Measurements from ENCODE around the gene MS4A6A. TPM values are rescaled to one million over a fixed set of nuclear protein-coding genes. Genes with fewer than 3 reads are reported as not detected.
"Not testable (repeated sequence)": the region's sequence is repeated elsewhere in the genome, so short reads cannot be mapped to it uniquely, and the experiment has no call there.

MS4A6A gene
- polyA plus RNA-seq, 3 donors, result 978 to 3,009 (median 2,353) TPM

DNA sequence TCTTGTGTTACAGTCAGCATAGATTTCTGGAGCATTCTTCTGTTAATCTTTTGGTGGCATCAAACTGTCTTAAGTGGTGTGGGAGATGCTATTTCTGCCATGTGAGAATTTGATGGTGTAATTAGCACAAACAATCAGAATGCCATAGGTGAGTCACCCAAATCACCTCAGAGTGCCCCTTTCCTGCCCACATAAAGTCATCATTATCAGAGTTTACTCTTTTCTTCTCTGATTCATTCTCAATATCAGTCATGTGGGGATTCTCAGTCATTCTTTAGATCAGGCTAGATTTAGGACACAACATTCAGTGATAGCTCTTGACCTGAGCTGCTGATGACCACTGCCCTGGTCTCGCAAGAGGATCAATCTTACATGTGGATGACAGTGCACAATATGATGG lies 23.7 kb upstream of the MS4A6A start:
- peak overlapping the region in 2 of 7 donors; percentile 4 to 50 for H3K27ac Mint-ChIP-seq
- Histone ChIP-seq H3K36me3 (replicated peaks in 1 of 2; ENCODE audit: control insufficient read depth in 1 of 2, insufficient read depth in 2 of 2, low read length in 2 of 2) (peaks cover 43 to 72% of the 10 kb centered on the region in 2 donors), H3K4me1 (ENCODE audit: control insufficient read depth in 1 of 2, insufficient read depth in 2 of 2, low read length in 2 of 2) (peaks cover 10 to 19% of the 10 kb centered on the region in 2 donors), H3K9me3 (replicated peaks in 1 of 2; ENCODE audit: control insufficient read depth in 1 of 2, insufficient read depth in 1 of 2, low read length in 2 of 2) (no peaks in the 10 kb centered on the region), H3K27ac (ENCODE audit: low read depth in 1 of 2, low read length in 2 of 2) (no peak overlapping the region), H3K27me3 (ENCODE audit: control insufficient read depth in 2 of 2, insufficient read depth in 2 of 2, low read length in 2 of 2) (no peaks in the 10 kb centered on the region), H3K9ac (ENCODE audit: insufficient read depth, low read length, poor library complexity, severe bottlenecking) (no peak overlapping the region), H4K20me1 (ENCODE audit: insufficient read depth, low read length) (no peaks in the 10 kb centered on the region), H3K4me2 (replicated peaks; ENCODE audit: extremely low read depth, low read length, poor library complexity, severe bottlenecking) (no peak overlapping the region), H3K4me3 (replicated peaks in 1 of 3; ENCODE audit: low read depth in 2 of 3, low read length in 3 of 3) (no peak overlapping the region), H3K79me2 (ENCODE audit: insufficient read depth, low read length) (peaks cover 6% of the 10 kb centered on the region), H2AFZ (ENCODE audit: insufficient read depth, low read depth, low read length, poor library complexity, severe bottlenecking) (no peak overlapping the region)
- H3K27me3 Mint-ChIP-seq (ENCODE audit: low read depth in 3 of 3), result no peaks in the 10 kb centered on the region
- DNase-seq, result no peak
- TF ChIP-seq, protein P1, sequence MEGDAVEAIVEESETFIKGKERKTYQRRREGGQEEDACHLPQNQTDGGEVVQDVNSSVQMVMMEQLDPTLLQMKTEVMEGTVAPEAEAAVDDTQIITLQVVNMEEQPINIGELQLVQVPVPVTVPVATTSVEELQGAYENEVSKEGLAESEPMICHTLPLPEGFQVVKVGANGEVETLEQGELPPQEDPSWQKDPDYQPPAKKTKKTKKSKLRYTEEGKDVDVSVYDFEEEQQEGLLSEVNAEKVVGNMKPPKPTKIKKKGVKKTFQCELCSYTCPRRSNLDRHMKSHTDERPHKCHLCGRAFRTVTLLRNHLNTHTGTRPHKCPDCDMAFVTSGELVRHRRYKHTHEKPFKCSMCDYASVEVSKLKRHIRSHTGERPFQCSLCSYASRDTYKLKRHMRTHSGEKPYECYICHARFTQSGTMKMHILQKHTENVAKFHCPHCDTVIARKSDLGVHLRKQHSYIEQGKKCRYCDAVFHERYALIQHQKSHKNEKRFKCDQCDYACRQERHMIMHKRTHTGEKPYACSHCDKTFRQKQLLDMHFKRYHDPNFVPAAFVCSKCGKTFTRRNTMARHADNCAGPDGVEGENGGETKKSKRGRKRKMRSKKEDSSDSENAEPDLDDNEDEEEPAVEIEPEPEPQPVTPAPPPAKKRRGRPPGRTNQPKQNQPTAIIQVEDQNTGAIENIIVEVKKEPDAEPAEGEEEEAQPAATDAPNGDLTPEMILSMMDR (IDR thresholded peaks at IDR 0.05), result no peak
- H3K4me3 Mint-ChIP-seq, result no peak overlapping the region
- peaks cover 0 to 3% (median 0%) of the 10 kb centered on the region in 7 donors for H3K9me3 Mint-ChIP-seq
- H3K36me3 Mint-ChIP-seq, result peaks cover 49 to 67% of the 10 kb centered on the region in 2 donors
- H3K4me1 Mint-ChIP-seq, result peaks cover 21% of the 10 kb centered on the region
- intact Hi-C loops (cut with micrococcal nuclease), result no loop called here
- WGBS (ENCODE audit: insufficient coverage), result no CpG with 5 or more reads among the region's 1 CpG

DNA sequence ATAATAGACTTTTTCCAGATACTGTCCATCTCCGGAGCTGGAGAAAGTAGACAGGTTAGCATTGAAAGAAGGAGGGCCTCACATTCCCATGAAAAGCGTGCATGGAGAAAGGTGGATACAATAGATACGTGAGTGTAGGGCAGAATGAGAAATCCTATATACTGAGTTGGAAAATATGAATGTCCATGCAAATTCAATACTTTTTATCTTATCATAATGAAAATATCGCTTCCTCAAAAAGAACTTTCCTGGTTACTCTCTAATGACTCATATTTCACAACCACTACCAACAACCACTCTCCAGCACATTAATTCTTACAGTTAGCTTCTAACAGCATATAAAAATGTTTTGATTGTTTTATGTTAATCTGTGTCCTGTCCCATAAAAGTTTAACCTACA lies 22.0 kb upstream of the MS4A6A start:
- Histone ChIP-seq H3K27ac (ENCODE audit: low read depth in 1 of 2, low read length in 2 of 2) (peak overlapping the region in 1 of 2 donors; percentile 18), H3K27me3 (ENCODE audit: control insufficient read depth in 2 of 2, insufficient read depth in 2 of 2, low read length in 2 of 2) (no peaks in the 10 kb centered on the region), H3K9ac (ENCODE audit: insufficient read depth, low read length, poor library complexity, severe bottlenecking) (no peak overlapping the region), H4K20me1 (ENCODE audit: insufficient read depth, low read length) (no peaks in the 10 kb centered on the region), H2AFZ (ENCODE audit: insufficient read depth, low read depth, low read length, poor library complexity, severe bottlenecking) (no peak overlapping the region), H3K4me1 (ENCODE audit: control insufficient read depth in 1 of 2, insufficient read depth in 2 of 2, low read length in 2 of 2) (peaks cover 10 to 19% of the 10 kb centered on the region in 2 donors), H3K4me3 (replicated peaks in 1 of 3; ENCODE audit: low read depth in 2 of 3, low read length in 3 of 3) (no peak overlapping the region), H3K9me3 (replicated peaks in 1 of 2; ENCODE audit: control insufficient read depth in 1 of 2, insufficient read depth in 1 of 2, low read length in 2 of 2) (no peaks in the 10 kb centered on the region), H3K36me3 (replicated peaks in 1 of 2; ENCODE audit: control insufficient read depth in 1 of 2, insufficient read depth in 2 of 2, low read length in 2 of 2) (peaks cover 34 to 60% of the 10 kb centered on the region in 2 donors), H3K79me2 (ENCODE audit: insufficient read depth, low read length) (peaks cover 6% of the 10 kb centered on the region), H3K4me2 (replicated peaks; ENCODE audit: extremely low read depth, low read length, poor library complexity, severe bottlenecking) (no peak overlapping the region)
- WGBS (ENCODE audit: insufficient coverage), result no CpG with 5 or more reads among the region's 4 CpGs
- Mint-ChIP-seq H3K27ac (peak overlapping the region in 3 of 7 donors; percentile 37 to 66 (median 40)), H3K36me3 (peaks cover 40 to 57% of the 10 kb centered on the region in 2 donors), H3K27me3 (ENCODE audit: low read depth in 3 of 3) (no peaks in the 10 kb centered on the region), H3K9me3 (peaks cover 0 to 3% (median 2%) of the 10 kb centered on the region in 7 donors), H3K4me1 (peaks cover 21% of the 10 kb centered on the region), H3K4me3 (no peak overlapping the region)
- TF ChIP-seq, protein P1 (IDR thresholded peaks at IDR 0.05), result no peak
- peak; percentile 26 to 53 (median 37) for DNase-seq
- intact Hi-C loops (cut with micrococcal nuclease), result loop anchor here in 1 of 2 donors (5.0 kb wide), 1 partner anchor 38 kb away; no protein-coding TSS in a partner anchor

DNA sequence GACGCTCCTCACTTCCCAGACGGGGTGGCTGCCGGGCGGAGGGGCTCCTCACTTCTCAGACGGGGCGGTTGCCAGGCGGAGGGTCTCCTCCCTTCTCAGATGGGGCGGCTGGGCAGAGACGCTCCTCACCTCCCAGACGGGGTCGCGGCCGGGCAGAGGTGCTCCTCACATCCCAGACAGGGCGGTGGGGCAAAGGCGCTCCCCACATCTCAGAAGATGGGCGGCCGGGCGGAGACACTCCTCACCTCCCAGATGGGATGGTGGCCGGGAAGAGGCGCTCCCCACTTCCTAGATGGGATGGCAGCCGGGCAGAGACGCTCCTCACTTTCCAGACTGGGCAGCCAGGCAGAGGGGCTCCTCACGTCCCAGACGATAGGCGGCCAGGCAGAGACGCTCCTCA lies 18.5 kb upstream of the MS4A6A start:
- H3K9me3 Mint-ChIP-seq; DNase-seq; H3K27ac Mint-ChIP-seq; H3K4me3 Mint-ChIP-seq; H2AFZ ChIP-seq (ENCODE audit: insufficient read depth, low read depth, low read length, poor library complexity, severe bottlenecking); H3K27ac ChIP-seq (ENCODE audit: low read depth in 1 of 2, low read length in 2 of 2); H3K4me2 ChIP-seq (replicated peaks; ENCODE audit: extremely low read depth, low read length, poor library complexity, severe bottlenecking); H3K27me3 ChIP-seq (ENCODE audit: control insufficient read depth in 2 of 2, insufficient read depth in 2 of 2, low read length in 2 of 2); H3K9me3 ChIP-seq (replicated peaks in 1 of 2; ENCODE audit: control insufficient read depth in 1 of 2, insufficient read depth in 1 of 2, low read length in 2 of 2); H3K27me3 Mint-ChIP-seq (ENCODE audit: low read depth in 3 of 3); H3K9ac ChIP-seq (ENCODE audit: insufficient read depth, low read length, poor library complexity, severe bottlenecking); H4K20me1 ChIP-seq (ENCODE audit: insufficient read depth, low read length); H3K4me3 ChIP-seq (replicated peaks in 1 of 3; ENCODE audit: low read depth in 2 of 3, low read length in 3 of 3): not testable (repeated sequence)
- WGBS (ENCODE audit: insufficient coverage), result 90% methylated on average over 2 of the region's 26 CpGs
- H3K36me3 Mint-ChIP-seq, result peaks cover 15 to 42% of the 10 kb centered on the region in 2 donors
- intact Hi-C loops (cut with micrococcal nuclease), result loop anchor here in 1 of 2 donors (5.0 kb wide), 1 partner anchor 34 kb away; no protein-coding TSS in a partner anchor
- H3K79me2 ChIP-seq (ENCODE audit: insufficient read depth, low read length), result peaks cover 14% of the 10 kb centered on the region
- H3K36me3 ChIP-seq (replicated peaks in 1 of 2; ENCODE audit: control insufficient read depth in 1 of 2, insufficient read depth in 2 of 2, low read length in 2 of 2), result peaks cover 19 to 25% of the 10 kb centered on the region in 2 donors
- peaks cover 28% of the 10 kb centered on the region for H3K4me1 Mint-ChIP-seq
- peaks cover 13 to 27% of the 10 kb centered on the region in 2 donors for H3K4me1 ChIP-seq (ENCODE audit: control insufficient read depth in 1 of 2, insufficient read depth in 2 of 2, low read length in 2 of 2)

All from CD14-positive monocyte (primary cell).